Heart left ventricle (tissue), 16 donors: Measurements from ENCODE around the gene PHF14. TPM values are rescaled to one million over a fixed set of nuclear protein-coding genes. Genes with fewer than 3 reads are reported as not detected.

ENCODE experiments used
- ATAC-seq, 4 donors: fragments of 200-7000 bp; cut with Tn5 transposase; one replicate each; pipeline ENCODE4 v1.9.1; 2020 to 2022; ENCODE audit warnings: moderate library complexity in 4 of 4, mild to moderate bottlenecking in 3 of 4, moderate number of reproducible peaks in 1 of 4
- DNase-seq, 5 donors: peaks; one replicate each; pipeline ENCODE4 v3.0.0-alpha.2; 2020
- H3K27ac ChIP-seq, 12 donors: fragments of 200-600 bp; sonication (generic) in 4 of 12; one replicate each; pipeline versions ENCODE4 v1.5.0 to v1.8.0; 2016 to 2022; ENCODE audit warnings: mild to moderate bottlenecking in 2 of 12
- H3K27me3 ChIP-seq, 9 donors: fragments of 200-600 bp; sonication (generic) in 2 of 9; one replicate each; pipeline versions ENCODE4 v1.5.1 to v1.8.0; 2016 to 2022; ENCODE audit warnings: mild to moderate bottlenecking in 3 of 9
- H3K36me3 ChIP-seq, 9 donors: fragments of 200-600 bp; sonication (generic) in 2 of 9; one replicate each; pipeline versions ENCODE4 v1.5.0 to v1.8.0; 2018 to 2022; ENCODE audit warnings: mild to moderate bottlenecking in 2 of 9
- H3K4me1 ChIP-seq, 12 donors: fragments of 200-600 bp; sonication (generic) in 4 of 12; one replicate each; pipeline versions ENCODE4 v1.5.0 to v1.8.0; 2016 to 2022; ENCODE audit warnings: mild to moderate bottlenecking in 3 of 12
- H3K4me3 ChIP-seq, 12 donors: fragments of 200-600 bp; sonication (generic) in 4 of 12; one replicate each; pipeline versions ENCODE4 v1.5.0 to v1.8.0; 2017 to 2022; ENCODE audit warnings: mild to moderate bottlenecking in 9 of 12, moderate library complexity in 4 of 12
- H3K9me3 ChIP-seq, 12 donors: fragments of 200-600 bp; sonication (generic) in 4 of 12; one replicate each; pipeline versions ENCODE4 v1.5.0 to v1.8.0; 2016 to 2022; ENCODE audit warnings: mild to moderate bottlenecking in 1 of 12
- CTCF ChIP-seq, 12 donors: fragments of 200-600 bp; sonication (generic) in 4 of 12; IDR thresholded peaks; one replicate each; pipeline versions ENCODE4 v1.5.0 to v1.8.0; 2018 to 2022; ENCODE audit warnings: antibody characterized with exemption in 12 of 12, mild to moderate bottlenecking in 5 of 12
- POLR2A ChIP-seq, 2 donors: fragments of 450-650 bp; IDR thresholded peaks; one replicate each; pipeline ENCODE4 v1.6.1; 2017; ENCODE audit warnings: antibody characterized with exemption in 2 of 2, mild to moderate bottlenecking in 2 of 2, moderate library complexity in 2 of 2
- WGBS, 4 donors: extraction: QIAGEN DNeasy Blood & Tissue Kit in 2 of 4; methylation state at CpG; one replicate each; pipeline versions ENCODE4 v1.1.5 to v1.1.7; 2013 to 2018; 5-methylcytosine and 5-hydroxymethylcytosine counted together
- intact Hi-C, 10 donors: fragments of 100-400 bp; cut with DNase I; formaldehyde crosslinking; loops; one replicate each; pipeline versions ENCODE4 v1.11.1 to v1.14.2; 2022
- polyA plus RNA-seq, 2 donors: library from polyadenylated mRNA; stranded (reverse); fragments of 200-250 nt; gene quantifications; one replicate each; pipeline ENCODE4 v1.2.3, GENCODE V29; 2013
- total RNA-seq, 9 donors: library from RNA; depleted of rRNA in 2 of 9; stranded (reverse); fragments of >200 nt in 2 of 9; fragmentation: NEBNext Ultra II Directional in 3 of 9; extraction: Animal tissue kit (Norgen Biotek cat#: 25700) in 3 of 9; gene quantifications; one replicate each; pipeline versions ENCODE4 v1.1.0 to v1.2.4, GENCODE V29; 2016 to 2023
- donor health status: ischemic (EF 13 %, LVEDD 7.1; RV severe dilation, severe dysfunction).
- donor health status: healthy with polysubstance abuse.
- donor health status: DM: no; HTN: yes; CAD: no.
- donor health status: DM: no; HTN: no; CAD: no.
- donor health status: ischemic (EF 25% LVEDD 6.9; RV normal size, moderate dysfunction).
- donor health status: ischemic (EF 25% LVEDD 5.7; RV mildly dilated, moderate dysfunction).
- donor health status: healthy.
- donor health status: DM: yes; HTN: yes; CAD: no.
- donor health status: ischemic (EF 35%, LVEDD 5.7; RV mildly dilated, moderate dysfunction).
- donor health status: nonischemic (EF 11% LVEDD 7.7; RV severe dilation, severe dysfunction).
- donor health status: DM: yes; HTN: yes; CAD: no.
- donor health status: PGD.
- donor health status: ischemic (EF 29% LVEDD 5.4; RV normal size, mild dysfunction).
- donor health status: nonischemic (EF 23%, LVEDD 6.1; RV moderate dilation, normal function).

The PHF14 gene
- total and polyA plus RNA-seq, 11 donors = 8.8 to 21.4 (median 14.3) TPM

DNA sequence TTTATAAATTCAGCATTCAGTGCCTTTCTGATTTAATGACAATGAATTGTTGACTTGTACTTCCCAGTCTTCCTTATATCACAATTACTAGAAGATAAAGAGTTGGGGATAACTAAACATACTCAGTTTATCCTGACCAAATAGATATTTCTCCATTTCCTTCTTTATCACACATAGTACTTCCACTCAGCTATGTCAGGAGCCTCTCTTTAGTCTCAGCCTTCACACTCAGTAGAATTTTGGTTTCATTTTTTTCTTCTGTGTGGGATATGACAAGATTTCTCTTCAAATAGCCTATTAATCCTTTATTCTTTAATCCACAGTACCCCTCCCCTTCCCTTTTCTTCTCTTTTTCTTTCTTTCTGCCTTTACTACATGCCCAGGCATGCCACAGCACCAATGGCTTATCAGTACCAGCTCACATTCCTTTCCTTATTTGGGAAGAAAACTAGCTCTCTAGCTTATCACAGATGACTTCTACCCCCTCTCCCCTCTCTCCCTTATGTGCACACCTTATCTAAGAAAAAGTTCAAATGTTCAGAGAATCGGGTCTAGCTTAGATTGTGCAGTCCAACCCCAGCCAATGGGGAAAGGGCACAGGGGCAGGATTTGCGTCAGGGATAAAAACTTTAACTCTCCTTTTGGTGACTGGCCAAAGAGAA is 109.0 kb downstream of the PHF14 start:
- Histone ChIP-seq H3K9me3 (peaks cover 0 to 6% (median 0%) of the 10 kb centered on the region in 12 donors), H3K4me1 (no peaks in the 10 kb centered on the region), H3K27me3 (no peaks in the 10 kb centered on the region), H3K27ac (no peak overlapping the region), H3K4me3 (no peak overlapping the region), H3K36me3 (peaks cover 0 to 3% (median 0%) of the 10 kb centered on the region in 9 donors)
- DNase-seq (no peak), ATAC-seq (no peak)
- 67 to 77% (median 72%) methylated on average over 2 of the region's 2 CpGs for WGBS, 4 donors
- TF ChIP-seq POLR2A (IDR thresholded peaks at IDR 0.05) (no peak), CTCF (IDR thresholded peaks at IDR 0.05) (no peak)
- intact Hi-C loops = no loop called here

DNA sequence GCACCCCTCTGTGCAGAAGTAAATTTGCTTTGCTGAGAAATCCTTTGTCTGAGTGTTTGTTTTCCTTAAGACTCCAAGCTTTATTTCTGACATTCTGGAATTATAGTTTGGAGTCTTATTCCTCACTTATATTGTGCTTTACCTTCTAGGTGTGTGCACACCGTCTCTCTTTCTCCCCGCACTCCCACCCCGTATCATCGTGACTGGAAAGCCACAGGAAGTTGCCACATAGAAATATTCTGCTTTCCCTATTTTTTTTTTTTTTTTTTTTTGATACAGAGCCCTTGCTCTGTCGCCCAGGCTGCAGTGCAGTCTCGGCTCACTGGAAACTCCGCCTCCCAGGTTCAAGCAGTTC is 109.5 kb downstream of the PHF14 start:
- DNase-seq (no peak), ATAC-seq (no peak)
- WGBS, 4 donors = 85 to 96% (median 90%) methylated on average over 7 of the region's 7 CpGs
- Histone ChIP-seq H3K36me3 (peaks cover 0 to 8% (median 0%) of the 10 kb centered on the region in 9 donors), H3K4me1 (no peaks in the 10 kb centered on the region), H3K4me3 (no peak overlapping the region), H3K27ac (no peak overlapping the region), H3K9me3 (peaks cover 0 to 6% (median 0%) of the 10 kb centered on the region in 12 donors), H3K27me3 (no peaks in the 10 kb centered on the region)
- intact Hi-C loops = no loop called here
- TF ChIP-seq CTCF (IDR thresholded peaks at IDR 0.05) (no peak), POLR2A (IDR thresholded peaks at IDR 0.05) (no peak)

- 60 to 73% (median 61%) methylated on average over 2 of the region's 2 CpGs for WGBS, 4 donors
- no peak overlapping the region for H3K27ac ChIP-seq
- H3K4me1 ChIP-seq = no peaks in the 10 kb centered on the region
- ATAC-seq (no peak), DNase-seq (no peak)
- peaks cover 0 to 9% (median 0%) of the 10 kb centered on the region in 9 donors for H3K36me3 ChIP-seq
- H3K27me3 ChIP-seq = no peaks in the 10 kb centered on the region
- intact Hi-C loops = no loop called here
- no peaks in the 10 kb centered on the region for H3K9me3 ChIP-seq
- TF ChIP-seq POLR2A (IDR thresholded peaks at IDR 0.05) (no peak), CTCF (IDR thresholded peaks at IDR 0.05) (no peak)
- no peak overlapping the region for H3K4me3 ChIP-seq
Measured at GRCh38 chr7:11104578-11104977, 130.9 kb downstream of the PHF14 start.

- TF ChIP-seq CTCF (IDR thresholded peaks at IDR 0.05) (no peak), POLR2A (IDR thresholded peaks at IDR 0.05) (no peak)
- H3K4me3 ChIP-seq = no peak overlapping the region
- intact Hi-C loops = no loop called here
Measured at GRCh38 chr7:11109659-11110058, 136.0 kb downstream of the PHF14 start.

More at GRCh38 chr7:11109659-11110058, 136.0 kb downstream of the PHF14 start:
- Histone ChIP-seq H3K4me1 (no peaks in the 10 kb centered on the region), H3K27ac (no peak overlapping the region), H3K9me3 (no peaks in the 10 kb centered on the region), H3K36me3 (peaks cover 0 to 36% (median 4%) of the 10 kb centered on the region in 9 donors), H3K27me3 (no peaks in the 10 kb centered on the region)
- ATAC-seq = no peak
- no peak for DNase-seq
